ENCODE data around the gene MAF. TPM values are rescaled to one million over a fixed set of nuclear protein-coding genes. Genes with fewer than 3 reads are reported as not detected.

MAF gene
- total RNA-seq, 1 experiment from 2014 or later, result 4.9 TPM

- H4K91ac ChIP-seq (ENCODE audit: insufficient read length, low read depth, low read length), result no peak overlapping the region
- DNase-seq, result no peak
- peaks cover 5% of the 10 kb centered on the region for H3K27me3 Mint-ChIP-seq (ENCODE audit: low read depth)
- H3K4me3 Mint-ChIP-seq, result no peak overlapping the region
- no peak overlapping the region for H2AK5ac ChIP-seq (ENCODE audit: insufficient read length, low read length)
- no peak overlapping the region for H3K9ac ChIP-seq (ENCODE audit: extremely low read depth, insufficient read length, low read length)
- no peak overlapping the region for H3K14ac ChIP-seq (ENCODE audit: insufficient read depth, low read length)
- WGBS (ENCODE audit: extremely low coverage, insufficient read length, low lambda C conversion rate), result no CpG with 5 or more reads among the region's 2 CpGs
- no peaks in the 10 kb centered on the region for H3K27me3 ChIP-seq (ENCODE audit: insufficient read depth, low read length)
- peaks cover 3 to 6% of the 10 kb centered on the region in 2 experiments; a peak in 2 of 5 replicates for H3K9me3 Mint-ChIP-seq
- no peaks in the 10 kb centered on the region for H3K79me2 ChIP-seq (ENCODE audit: insufficient read depth, low read length)
- no peak overlapping the region for H3K27ac ChIP-seq (ENCODE audit: insufficient read length, low read depth, low read length)
- peaks cover 4% of the 10 kb centered on the region; the same call in 1 of the 2 replicates for H3K4me1 ChIP-seq (ENCODE audit: insufficient read depth, low read length)
- H2BK120ac ChIP-seq (ENCODE audit: low read depth, low read length, poor library complexity, severe bottlenecking), result no peak overlapping the region
- H2BK15ac ChIP-seq (ENCODE audit: low read depth, low read length), result no peak overlapping the region
- peaks cover 0 to 4% (median 0%) of the 10 kb centered on the region in 3 experiments; a peak in 2 of 7 replicates for H3K36me3 Mint-ChIP-seq (ENCODE audit: insufficient read depth in 1 of 3, low read depth in 3 of 3)
- no peak overlapping the region for H3K18ac ChIP-seq (ENCODE audit: insufficient read length, low read depth, low read length)
- H2BK12ac ChIP-seq (ENCODE audit: insufficient read length, low read depth, low read length), result no peak overlapping the region
- H4K5ac ChIP-seq (ENCODE audit: insufficient read length, low read depth, low read length), result no peak overlapping the region
- H3K23me2 ChIP-seq (ENCODE audit: insufficient read length, low read depth, low read length, poor library complexity, severe bottlenecking), result no peaks in the 10 kb centered on the region
- H2BK5ac ChIP-seq (ENCODE audit: insufficient read length, low read length), result no peak overlapping the region
- H3K56ac ChIP-seq (ENCODE audit: insufficient read length, low read depth, low read length), result no peak overlapping the region
- peaks cover 10 to 14% of the 10 kb centered on the region in 2 experiments for H3K4me1 Mint-ChIP-seq
- no peak overlapping the region for H3K27ac Mint-ChIP-seq
- no peak overlapping the region for H2AFZ ChIP-seq (ENCODE audit: low read length)
- no peaks in the 10 kb centered on the region for H3K9me3 ChIP-seq (ENCODE audit: control insufficient read depth, low read depth, low read length)
- no peak overlapping the region for H3K23ac ChIP-seq (ENCODE audit: insufficient read length, low read depth, low read length)
- TF ChIP-seq, protein P1, sequence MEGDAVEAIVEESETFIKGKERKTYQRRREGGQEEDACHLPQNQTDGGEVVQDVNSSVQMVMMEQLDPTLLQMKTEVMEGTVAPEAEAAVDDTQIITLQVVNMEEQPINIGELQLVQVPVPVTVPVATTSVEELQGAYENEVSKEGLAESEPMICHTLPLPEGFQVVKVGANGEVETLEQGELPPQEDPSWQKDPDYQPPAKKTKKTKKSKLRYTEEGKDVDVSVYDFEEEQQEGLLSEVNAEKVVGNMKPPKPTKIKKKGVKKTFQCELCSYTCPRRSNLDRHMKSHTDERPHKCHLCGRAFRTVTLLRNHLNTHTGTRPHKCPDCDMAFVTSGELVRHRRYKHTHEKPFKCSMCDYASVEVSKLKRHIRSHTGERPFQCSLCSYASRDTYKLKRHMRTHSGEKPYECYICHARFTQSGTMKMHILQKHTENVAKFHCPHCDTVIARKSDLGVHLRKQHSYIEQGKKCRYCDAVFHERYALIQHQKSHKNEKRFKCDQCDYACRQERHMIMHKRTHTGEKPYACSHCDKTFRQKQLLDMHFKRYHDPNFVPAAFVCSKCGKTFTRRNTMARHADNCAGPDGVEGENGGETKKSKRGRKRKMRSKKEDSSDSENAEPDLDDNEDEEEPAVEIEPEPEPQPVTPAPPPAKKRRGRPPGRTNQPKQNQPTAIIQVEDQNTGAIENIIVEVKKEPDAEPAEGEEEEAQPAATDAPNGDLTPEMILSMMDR (conservative IDR thresholded peaks at IDR 0.05), result no peak
- no peak overlapping the region for H3K4me2 ChIP-seq (ENCODE audit: insufficient read depth, insufficient read length, low read length)
- H3T11ph ChIP-seq (ENCODE audit: low read length), result no peak overlapping the region
- no peak overlapping the region for H3K4ac ChIP-seq (ENCODE audit: low read depth, low read length)
- no peak overlapping the region for H4K8ac ChIP-seq (replicated peaks; ENCODE audit: insufficient read length, low read depth, low read length)
- H2BK20ac ChIP-seq (ENCODE audit: low read depth, low read length, poor library complexity, severe bottlenecking), result no peak overlapping the region
- no peaks in the 10 kb centered on the region for H4K20me1 ChIP-seq (ENCODE audit: control insufficient read depth, insufficient read depth, insufficient read length)
- no peaks in the 10 kb centered on the region for H3K79me1 ChIP-seq (ENCODE audit: insufficient read depth, low read depth, low read length, poor library complexity, severe bottlenecking)
These were observed 40.2 kb downstream of the MAF start for GRCh38 chr16:79560318-79560717.
